GM21717 (cell line): Measurements from ENCODE around the gene DCHS2.

Experiments
- ATAC-seq: cut with Tn5 transposase; IDR thresholded peaks from one replicate; pipeline ENCODE4 v1.9.1; 2021; ENCODE audit warnings: mild to moderate bottlenecking, moderate library complexity; ENCODE audit not compliant: unreplicated experiment

Gene DCHS2

DNA sequence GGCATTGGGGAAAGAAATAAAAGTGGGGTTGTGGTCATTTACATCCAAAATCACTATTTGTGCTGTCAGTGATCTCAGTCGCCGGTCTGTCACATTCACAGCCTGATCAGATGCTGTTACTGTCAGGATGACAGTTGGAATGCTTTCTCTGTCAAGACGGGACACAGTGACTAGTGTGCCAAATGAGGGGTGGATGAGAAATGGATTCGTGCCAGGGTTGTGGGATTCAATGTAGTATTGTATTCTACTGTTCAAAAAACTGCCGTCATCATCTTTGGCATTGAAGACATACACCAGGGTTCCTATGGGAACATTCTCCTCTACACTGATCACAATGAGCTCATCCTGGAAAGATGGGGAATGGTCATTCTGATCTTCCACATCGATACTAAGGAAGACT lies 171.1 kb downstream of the DCHS2 start:
- ATAC-seq: no peak

DNA sequence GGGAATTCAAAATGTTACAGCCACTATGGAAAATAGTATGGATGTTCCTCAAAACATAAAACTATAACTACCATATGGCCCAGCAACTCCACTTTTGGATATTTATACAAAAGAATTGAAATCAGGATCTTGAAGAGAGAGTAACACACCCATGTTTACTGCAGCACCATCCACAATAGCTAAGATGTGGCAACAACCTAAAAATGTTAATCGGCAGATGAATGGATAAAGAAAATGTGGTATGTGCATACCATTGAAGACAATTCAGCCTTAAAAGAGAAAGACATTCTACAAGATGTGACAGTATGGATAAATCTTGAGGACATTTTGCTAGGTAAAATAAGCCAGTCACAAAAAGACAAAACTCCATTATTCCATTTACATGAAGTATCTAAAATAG lies 171.9 kb downstream of the DCHS2 start:
- ATAC-seq: no peak

DNA sequence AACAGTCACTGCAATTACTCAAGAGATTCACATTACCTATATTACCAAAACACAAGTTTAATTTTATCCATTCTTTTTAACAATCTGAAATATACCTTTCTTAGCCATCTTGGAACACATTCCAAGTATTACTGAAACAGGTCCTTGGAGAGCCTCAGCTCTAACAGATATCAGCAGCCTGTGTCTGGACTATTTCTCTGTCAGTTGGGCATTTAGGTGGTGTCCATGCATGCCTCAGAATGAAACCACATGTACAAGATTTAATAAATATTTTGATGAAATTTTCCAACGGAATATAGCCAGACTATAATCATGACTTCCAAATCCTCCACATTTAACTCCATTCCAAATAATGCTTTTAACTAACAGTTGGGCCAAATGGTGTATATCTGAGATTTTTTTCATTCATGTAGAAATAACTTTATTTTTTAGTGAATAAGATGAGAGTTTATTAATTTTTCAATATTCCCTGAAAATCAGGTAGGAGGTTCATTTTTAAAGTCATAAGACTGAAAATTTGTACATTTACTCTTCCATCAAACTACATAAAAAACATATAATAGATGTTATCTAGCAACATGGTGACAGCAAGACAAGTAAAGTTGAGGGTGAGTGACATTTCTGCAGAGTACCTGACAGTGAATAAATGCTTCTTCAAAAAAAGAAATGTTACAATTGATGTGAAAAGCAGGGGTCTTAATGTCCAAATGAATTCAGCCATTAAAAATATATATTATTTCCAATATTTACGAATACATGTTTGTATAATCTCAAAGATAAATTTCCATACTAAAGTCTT lies 174.2 kb downstream of the DCHS2 start:
- ATAC-seq: no peak

- ATAC-seq: no peak
Measured at GRCh38 chr4:154315741-154316140, 175.9 kb downstream of the DCHS2 start.

DNA sequence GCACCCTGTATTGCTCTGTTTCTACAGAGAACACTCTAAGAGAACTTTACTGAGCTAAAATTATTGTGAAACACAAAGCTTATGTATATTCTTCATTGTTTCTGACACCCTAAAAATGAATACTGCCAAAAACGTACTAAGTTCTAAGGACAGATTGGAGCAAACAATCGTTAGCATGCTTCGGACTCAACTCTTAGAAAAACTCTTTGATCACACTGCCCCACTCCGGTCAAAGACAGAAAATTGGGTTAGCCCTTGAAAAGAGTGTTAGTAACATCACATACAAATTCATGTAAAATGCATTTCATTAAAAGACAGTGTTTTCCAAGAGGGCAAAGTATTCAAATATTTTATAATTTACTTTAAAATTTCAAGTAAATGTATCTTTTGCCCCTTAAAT lies 177.4 kb downstream of the DCHS2 start:
- no peak for ATAC-seq

DNA sequence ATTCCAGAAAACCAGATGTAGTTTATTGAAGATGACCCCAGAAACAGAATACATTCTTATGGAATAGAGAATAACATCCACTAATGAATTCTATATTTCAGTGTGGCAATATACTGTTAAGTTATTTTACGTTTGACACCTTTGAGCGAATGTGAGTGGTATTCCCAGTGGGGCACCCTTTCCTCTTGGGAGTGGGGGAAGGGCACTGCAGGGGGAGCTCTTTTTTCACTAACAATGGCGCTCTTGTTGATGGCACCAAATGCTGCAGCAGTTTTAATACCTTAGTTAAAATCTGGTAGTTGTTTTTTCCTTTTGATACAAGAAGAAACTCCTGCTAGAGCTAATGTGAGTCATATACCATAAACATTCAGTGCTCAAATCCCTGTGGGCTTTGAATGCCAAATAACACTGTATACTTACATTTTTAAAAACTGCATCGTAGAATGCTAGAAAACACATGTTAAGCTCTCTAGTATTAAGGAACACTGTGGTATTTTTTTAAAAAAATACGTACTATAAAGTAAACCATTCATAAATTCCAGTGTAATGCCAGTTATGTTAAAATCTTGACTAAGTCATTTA lies 178.5 kb downstream of the DCHS2 start:
- no peak for ATAC-seq

DNA sequence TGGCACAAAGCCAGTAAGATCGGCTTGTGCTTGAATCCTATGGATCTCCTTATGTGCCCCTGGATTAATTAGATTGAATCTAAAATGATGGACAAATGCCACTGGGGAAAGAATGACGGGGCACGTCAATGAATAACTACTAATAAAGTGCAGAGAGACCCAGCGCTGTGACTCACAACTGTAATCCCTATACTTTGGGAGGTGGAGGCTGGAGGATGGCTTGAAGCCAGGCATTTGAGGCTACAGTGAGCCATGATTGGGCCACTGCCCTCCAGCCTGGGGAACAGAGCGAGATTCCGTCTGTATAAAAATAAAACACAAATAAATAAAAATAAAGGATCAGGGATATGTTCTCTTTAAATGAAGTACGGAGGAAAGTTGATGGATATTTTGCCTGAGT lies 179.4 kb downstream of the DCHS2 start:
- no peak for ATAC-seq

DNA sequence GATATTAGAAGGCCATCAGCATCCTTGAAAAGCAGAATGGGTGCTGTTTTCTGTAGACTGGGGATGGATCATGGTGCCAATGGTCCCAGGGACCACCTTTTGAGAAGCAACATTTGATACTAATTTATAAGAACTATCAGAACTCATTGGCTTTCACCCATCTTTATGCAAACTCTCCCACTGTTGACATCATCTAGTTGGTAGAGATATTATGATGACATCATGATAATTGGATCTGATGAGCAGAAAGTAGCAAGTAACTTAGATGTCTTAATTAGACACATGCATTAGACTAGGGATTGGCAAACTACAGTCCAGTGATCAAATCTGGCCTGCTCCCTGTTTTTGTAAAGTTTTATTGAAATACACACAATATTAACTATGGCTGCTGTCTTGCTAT lies 181.0 kb downstream of the DCHS2 start:
- ATAC-seq: no peak

GRCh38 chr4:154308207-154308606 lies 183.4 kb downstream of the DCHS2 start:
- ATAC-seq: no peak

DNA sequence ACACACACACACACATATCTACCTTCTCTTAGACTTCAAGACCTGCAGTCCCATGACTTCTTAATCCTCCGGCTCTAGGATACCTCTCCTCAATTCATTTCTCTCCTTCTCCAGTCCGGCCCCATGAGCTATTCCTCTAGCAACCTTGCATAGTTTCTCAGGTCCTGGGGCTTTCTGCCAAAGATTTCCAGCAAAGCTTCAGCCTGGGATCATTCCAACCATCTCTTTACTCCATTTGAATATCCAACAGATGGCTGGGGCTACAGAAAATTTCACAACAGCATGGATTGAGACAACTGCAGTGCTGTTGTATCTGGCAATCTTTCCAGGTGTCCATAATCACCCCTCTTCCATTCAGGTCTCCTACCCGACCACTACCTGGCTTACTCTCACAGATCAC lies 184.1 kb downstream of the DCHS2 start:
- ATAC-seq: no peak

DNA sequence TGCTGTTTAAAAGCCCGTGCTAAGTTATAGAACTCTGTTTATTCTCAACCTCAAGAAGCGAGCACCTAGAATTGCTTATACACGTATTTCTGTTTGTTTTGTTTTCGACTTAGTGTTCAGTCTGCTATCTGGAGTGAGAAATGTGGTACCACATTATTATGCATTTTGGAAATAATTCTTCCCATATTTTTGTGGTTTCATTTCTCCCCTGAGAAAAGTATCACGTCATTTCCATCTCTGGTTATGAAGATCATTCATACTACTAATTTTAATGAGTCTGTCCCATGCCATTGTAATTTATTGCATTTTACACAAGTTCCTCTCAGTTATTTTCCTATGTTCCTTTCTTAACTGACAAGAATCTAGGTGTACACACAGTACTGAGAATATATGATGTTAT lies 186.0 kb downstream of the DCHS2 start:
- ATAC-seq: no peak

DNA sequence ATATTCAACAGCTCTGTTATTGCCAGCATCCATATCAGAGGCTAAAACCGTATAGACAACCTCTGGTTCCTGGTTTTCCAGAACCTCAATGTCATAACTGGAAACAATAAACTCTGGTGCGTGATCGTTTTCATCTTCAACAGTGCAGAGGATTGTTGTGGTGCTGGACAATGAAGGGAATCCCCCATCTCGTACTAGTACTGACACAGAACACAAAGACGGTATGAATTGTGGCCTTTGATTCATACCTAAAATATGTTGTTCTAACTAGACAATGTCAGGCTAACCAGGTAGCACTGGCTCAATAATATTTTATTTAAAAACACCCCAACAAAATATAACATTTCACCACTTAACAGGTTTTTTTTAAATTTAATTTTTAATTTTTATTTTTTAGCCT lies 186.9 kb downstream of the DCHS2 start:
- ATAC-seq: no peak

DNA sequence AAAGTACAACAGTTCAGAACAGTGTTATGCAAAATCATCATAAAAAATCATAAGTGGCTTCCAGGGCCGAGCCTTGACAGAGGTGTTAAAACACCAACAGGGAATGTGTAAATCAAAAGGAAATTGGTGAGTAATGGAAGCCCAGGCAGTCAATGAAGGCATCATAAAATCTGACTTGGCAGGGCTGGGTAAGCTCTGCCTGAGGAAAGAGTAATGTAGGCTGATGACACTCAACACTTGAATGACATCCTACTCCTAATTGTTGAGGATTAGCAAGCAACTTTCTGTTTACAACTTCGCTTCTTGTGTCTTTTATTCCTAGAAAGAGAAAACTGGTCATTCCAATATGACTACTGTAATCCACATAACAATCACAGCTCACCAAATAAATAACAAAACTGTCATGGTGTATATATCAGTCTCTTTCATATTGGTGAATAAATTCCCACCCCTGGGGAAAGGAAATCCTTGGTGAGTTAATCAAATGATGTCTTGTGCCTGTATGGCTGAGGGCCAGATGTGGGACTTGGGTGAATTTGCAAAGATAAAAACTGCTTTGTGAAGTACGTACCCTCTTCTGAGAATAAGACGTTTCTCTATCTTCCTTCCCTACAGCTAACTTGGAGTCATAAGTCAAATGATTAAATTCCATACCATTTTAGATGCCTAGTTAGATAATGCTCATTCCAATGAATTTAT lies 196.8 kb downstream of the DCHS2 start:
- ATAC-seq: no peak

DNA sequence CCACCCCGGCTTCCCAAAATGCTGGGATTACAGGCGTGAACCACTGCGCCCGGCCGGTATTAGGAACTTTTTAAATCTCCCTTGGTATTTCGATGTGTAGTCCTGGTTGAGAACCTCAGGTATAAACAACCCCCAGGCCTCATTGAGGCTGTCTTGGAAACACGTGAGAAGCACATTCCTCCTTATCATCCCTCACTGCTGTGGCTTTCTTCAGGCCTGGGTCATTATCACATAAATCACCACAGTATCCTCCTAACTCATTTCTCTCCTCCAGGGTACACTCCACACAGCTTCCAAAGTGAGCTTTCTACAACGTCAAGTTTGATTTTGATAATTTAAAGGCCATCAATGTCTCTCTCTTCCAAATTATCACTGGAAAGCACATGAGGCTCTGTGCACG lies 198.2 kb downstream of the DCHS2 start:
- ATAC-seq: no peak

GRCh38 chr4:154292589-154292988 lies 199.0 kb downstream of the DCHS2 start:
- ATAC-seq: no peak

DNA sequence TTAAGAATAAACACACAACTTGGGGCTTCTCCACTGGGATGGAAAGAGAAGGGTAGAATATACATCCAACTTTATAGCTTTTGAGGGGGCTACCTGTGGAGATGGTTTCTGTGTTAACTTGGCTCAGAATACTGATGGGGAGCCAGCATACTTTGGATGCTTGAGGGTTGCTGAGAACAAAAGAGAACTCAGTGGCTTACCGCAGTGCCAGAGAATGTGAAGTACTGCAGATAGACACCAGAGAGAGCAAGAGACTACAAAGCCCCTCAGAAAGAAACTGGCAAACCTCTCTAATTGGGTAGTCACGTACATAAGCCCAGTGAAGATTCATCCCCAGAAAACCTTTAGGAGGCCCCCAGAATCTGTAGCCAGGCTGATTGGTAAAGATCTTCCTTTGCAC lies 214.4 kb downstream of the DCHS2 start:
- no peak for ATAC-seq

DNA sequence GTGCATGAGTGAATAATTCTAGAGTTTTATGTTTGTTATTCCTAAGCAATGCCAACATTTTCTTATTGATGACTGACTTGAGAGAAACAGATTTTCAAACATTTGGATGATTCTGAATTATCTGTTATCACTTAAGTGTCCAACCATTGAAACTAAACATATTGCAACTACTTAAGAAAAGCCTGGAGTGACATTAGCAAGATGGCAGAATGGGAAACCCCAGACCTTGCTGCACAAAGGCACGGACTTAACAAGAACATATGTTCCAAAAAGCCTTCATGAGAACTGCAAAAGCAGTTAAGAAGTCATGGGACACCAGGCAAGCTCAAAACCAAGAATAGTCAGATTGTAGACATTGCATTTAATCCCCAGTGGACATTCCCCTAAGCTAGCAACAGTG lies 215.1 kb downstream of the DCHS2 start:
- ATAC-seq: no peak

DNA sequence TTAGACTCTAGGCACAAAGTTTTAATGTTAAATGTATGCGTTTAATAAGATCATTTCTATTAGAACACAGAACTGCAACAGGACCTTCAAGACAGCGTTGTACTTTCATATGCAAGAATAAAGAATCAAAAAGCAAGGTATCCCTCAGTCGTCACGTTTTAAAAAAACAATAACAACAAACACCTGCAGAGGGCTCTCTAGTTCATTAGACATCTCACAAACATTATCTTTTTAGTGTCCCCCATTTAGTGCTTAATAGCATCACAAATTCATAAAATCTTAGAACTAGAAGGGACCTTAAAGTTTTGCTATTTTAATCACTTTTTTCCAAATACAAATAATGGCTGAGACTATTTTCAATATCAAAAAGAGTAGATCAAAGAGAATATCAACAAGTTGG lies 236.6 kb downstream of the DCHS2 start:
- ATAC-seq: no peak

- no peak for ATAC-seq
Measured at GRCh38 chr4:154234576-154234975, 257.0 kb downstream of the DCHS2 start.

- ATAC-seq: no peak
Measured at GRCh38 chr4:154231806-154232478, 259.7 kb downstream of the DCHS2 start.

- ATAC-seq: no peak
Measured at GRCh38 chr4:154230723-154231122, 260.9 kb downstream of the DCHS2 start.

DNA sequence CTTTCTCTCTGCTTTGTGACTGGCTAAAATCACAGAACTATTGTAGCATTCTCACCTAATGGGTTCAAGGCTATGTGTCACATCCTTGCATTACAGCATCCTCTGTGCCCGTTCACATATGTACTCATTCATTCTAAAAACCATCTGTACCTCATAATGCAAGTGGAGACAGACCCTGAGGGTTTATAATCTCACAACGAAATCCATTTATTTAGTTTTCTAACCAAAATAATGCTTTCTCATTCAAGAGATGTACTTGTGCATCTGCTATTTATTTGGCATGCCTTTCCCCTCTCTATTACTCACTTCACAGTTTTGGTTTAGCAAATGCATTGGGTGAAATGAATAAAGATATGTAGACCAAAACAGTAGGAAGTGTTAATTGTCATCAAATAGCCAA lies 261.5 kb downstream of the DCHS2 start:
- ATAC-seq: no peak
